CD14-positive monocyte (primary cell): ENCODE results near the gene STX2. TPM values are rescaled to one million over a fixed set of nuclear protein-coding genes. Genes with fewer than 3 reads are reported as not detected.

Source experiments
- DNase-seq, 3 donors: peaks; one replicate each; pipeline ENCODE4 v3.0.0-alpha.2; 2011 to 2022
- H2AFZ ChIP-seq: 2 replicates; pipeline ENCODE4 v1.6.0; 2012; ENCODE audit warnings: mild to moderate bottlenecking, low read depth, low read length, inconsistent platforms; ENCODE audit not compliant: insufficient read depth, poor library complexity, severe bottlenecking
- H3K27ac ChIP-seq, 2 donors: 1 replicate in 1 of 2; 2 replicates in 1 of 2; pipeline ENCODE4 v1.5.1; 2012 to 2013; ENCODE audit warnings: low read length in 2 of 2, control low read depth in 1 of 2, inconsistent platforms in 1 of 2, low read depth in 1 of 2, mild to moderate bottlenecking in 1 of 2
- H3K27me3 ChIP-seq, 2 donors: one replicate each; pipeline versions ENCODE4 v1.6.0 to v1.6.1; 2011 to 2013; ENCODE audit warnings: low read length in 2 of 2; ENCODE audit not compliant: control insufficient read depth in 2 of 2, insufficient read depth in 2 of 2
- H3K36me3 ChIP-seq, 2 donors: replicated peaks in 1 of 2; 1 replicate in 1 of 2; 2 replicates in 1 of 2; pipeline versions ENCODE4 v1.5.1 to v1.6.1; 2012 to 2013; ENCODE audit warnings: low read length in 2 of 2, control low read depth in 1 of 2, inconsistent platforms in 1 of 2, mild to moderate bottlenecking in 1 of 2; ENCODE audit not compliant: insufficient read depth in 2 of 2, control insufficient read depth in 1 of 2
- H3K4me1 ChIP-seq, 2 donors: 1 replicate in 1 of 2; 2 replicates in 1 of 2; pipeline versions ENCODE4 v1.5.1 to v1.6.1; 2012 to 2013; ENCODE audit warnings: low read length in 2 of 2, control low read depth in 1 of 2, inconsistent platforms in 1 of 2, mild to moderate bottlenecking in 1 of 2, moderate library complexity in 1 of 2; ENCODE audit not compliant: insufficient read depth in 2 of 2, control insufficient read depth in 1 of 2
- H3K4me2 ChIP-seq: replicated peaks from 2 replicates; pipeline ENCODE3; 2012; ENCODE audit warnings: low read length, moderate library complexity, mild to moderate bottlenecking; ENCODE audit not compliant: poor library complexity, severe bottlenecking; ENCODE audit errors: extremely low read depth
- H3K4me3 ChIP-seq, 3 experiments: fragments of 200-600 bp in 1 of 3; sonication (generic) in 1 of 3; replicated peaks in 1 of 3; 1 replicate in 2 of 3; 2 replicates in 1 of 3; pipeline ENCODE4 v1.5.1; 2011 to 2013; ENCODE audit warnings: low read length in 3 of 3, mild to moderate bottlenecking in 3 of 3, control low read depth in 2 of 3, low read depth in 2 of 3, inconsistent platforms in 1 of 3, moderate library complexity in 1 of 3
- H3K79me2 ChIP-seq: 2 replicates; pipeline ENCODE4 v1.6.0; 2012; ENCODE audit warnings: mild to moderate bottlenecking, control low read depth, inconsistent platforms, low read length, moderate library complexity; ENCODE audit not compliant: insufficient read depth
- H3K9ac ChIP-seq: 2 replicates; pipeline ENCODE4 v1.6.0; 2017; ENCODE audit warnings: low read length, mild to moderate bottlenecking; ENCODE audit not compliant: insufficient read depth, poor library complexity, severe bottlenecking
- H3K9me3 ChIP-seq, 2 donors: replicated peaks in 1 of 2; 1 replicate in 1 of 2; 2 replicates in 1 of 2; pipeline versions ENCODE4 v1.5.1 to v1.6.1; 2012 to 2013; ENCODE audit warnings: low read length in 2 of 2, control low read depth in 1 of 2; ENCODE audit not compliant: control insufficient read depth in 1 of 2, insufficient read depth in 1 of 2
- H4K20me1 ChIP-seq: 2 replicates; pipeline ENCODE4 v1.6.0; 2012; ENCODE audit warnings: mild to moderate bottlenecking, low read length, control low read depth, moderate library complexity; ENCODE audit not compliant: insufficient read depth
- H3K27ac Mint-ChIP-seq, 7 donors: one replicate each; pipeline ENCODE4 v1.8.0; 2020; ENCODE audit warnings: mild to moderate bottlenecking in 7 of 7, mixed read lengths in 7 of 7, moderate library complexity in 6 of 7, inconsistent platforms in 2 of 7
- H3K27me3 Mint-ChIP-seq, 3 donors: one replicate each; pipeline ENCODE4 v1.8.0; 2021 to 2022; ENCODE audit warnings: low read depth in 3 of 3, mild to moderate bottlenecking in 3 of 3, mixed read lengths in 3 of 3, moderate library complexity in 3 of 3, inconsistent platforms in 1 of 3
- H3K36me3 Mint-ChIP-seq, 2 donors: one replicate each; pipeline ENCODE4 v1.8.0; 2020; ENCODE audit warnings: mixed read lengths in 2 of 2, inconsistent platforms in 1 of 2, mild to moderate bottlenecking in 1 of 2
- H3K4me1 Mint-ChIP-seq: one replicate; pipeline ENCODE4 v1.8.0; 2020; ENCODE audit warnings: mild to moderate bottlenecking, mixed read lengths
- H3K4me3 Mint-ChIP-seq, 2 donors: one replicate each; pipeline ENCODE4 v1.8.0; 2020; ENCODE audit warnings: mild to moderate bottlenecking in 2 of 2, mixed read lengths in 2 of 2, moderate library complexity in 1 of 2
- H3K9me3 Mint-ChIP-seq, 7 donors: one replicate each; pipeline ENCODE4 v1.8.0; 2020 to 2022; ENCODE audit warnings: mixed read lengths in 7 of 7, mild to moderate bottlenecking in 6 of 7, moderate library complexity in 6 of 7, inconsistent platforms in 2 of 7
- WGBS: methylation state at CpG from one replicate; pipeline ENCODE4 v1.1.5; 2013; ENCODE audit warnings: missing lambda C conversion rate; ENCODE audit not compliant: insufficient coverage; 5-methylcytosine and 5-hydroxymethylcytosine counted together
- intact Hi-C, 2 donors: fragments of 100-400 bp; cut with micrococcal nuclease; formaldehyde crosslinking; loops; one replicate each; pipeline versions ENCODE4 v1.15.0 to v1.15.1; 2023
- polyA plus RNA-seq, 3 donors: library from polyadenylated mRNA; depleted of rRNA in 1 of 3; unstranded in 2 of 3; stranded (reverse) in 1 of 3; fragments of 300-500 nt in 2 of 3; fragments of >200 nt in 1 of 3; fragmentation: Illumina TruSeq in 2 of 3; gene quantifications; 1 replicate in 2 of 3; 2 replicates in 1 of 3; pipeline ENCODE4 v1.2.3, GENCODE V29; 2012 to 2021
- TF ChIP-seq, protein P1 (sequence below): fragments of 200-600 bp; IDR thresholded peaks from one replicate; pipeline ENCODE4 v1.8.0; 2022; ENCODE audit warnings: antibody characterized with exemption, mild to moderate bottlenecking

The STX2 gene
- polyA plus RNA-seq, 3 donors = 4.8 to 32.9 (median 7.6) TPM

DNA sequence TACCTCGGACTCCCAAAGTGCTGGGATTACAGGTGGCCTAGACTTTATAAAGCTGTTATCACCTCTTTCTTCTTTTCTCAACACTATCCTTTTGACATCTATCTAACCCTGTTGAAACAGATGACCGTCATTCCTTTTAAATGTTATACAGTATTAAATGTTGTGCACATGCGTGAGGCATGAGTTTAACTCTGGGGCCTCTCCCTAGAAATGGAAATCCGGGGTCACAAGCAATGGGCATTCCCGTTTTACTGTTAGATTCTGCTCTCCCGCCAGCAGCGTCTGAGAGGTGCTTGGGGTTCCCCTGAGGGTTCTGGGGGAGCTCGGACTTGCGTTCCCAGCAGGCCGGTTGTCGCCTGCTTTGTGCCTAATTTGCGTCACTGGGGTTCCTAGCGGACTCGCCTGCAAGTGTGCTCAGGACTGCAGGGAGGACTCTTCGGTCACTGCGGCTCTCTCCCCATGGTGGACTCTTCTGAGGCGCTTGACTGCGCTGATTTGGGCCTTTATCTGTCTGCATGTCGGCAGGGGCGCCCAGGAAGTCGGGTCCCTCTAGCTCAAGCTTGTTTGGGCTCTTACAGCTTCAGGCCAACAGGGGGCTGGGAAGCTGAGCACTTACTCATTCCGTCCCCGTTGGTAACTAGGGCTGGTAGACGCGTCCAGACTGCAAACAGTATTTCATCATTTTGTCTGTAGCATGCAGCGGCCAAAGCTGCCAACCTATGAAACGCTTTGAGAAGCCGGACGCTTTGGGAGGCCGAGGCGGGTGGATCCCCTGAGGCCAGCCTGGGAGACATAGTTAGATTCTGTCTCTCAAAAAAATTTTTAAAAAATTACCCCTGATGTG is 31.6 kb upstream of the STX2 start:
- Histone ChIP-seq H3K4me3 (peak overlapping the region; percentile 54 to 81 (median 63)), H3K27ac (peak overlapping the region; percentile 67 to 84), H3K4me1 (peaks cover 17 to 30% of the 10 kb centered on the region in 2 donors), H3K9me3 (no peaks in the 10 kb centered on the region), H3K4me2 (peak overlapping the region; percentile 83), H3K27me3 (no peaks in the 10 kb centered on the region), H2AFZ (peak overlapping the region; percentile 93), H3K79me2 (peaks cover 29% of the 10 kb centered on the region), H3K36me3 (peaks cover 23 to 27% of the 10 kb centered on the region in 2 donors), H3K9ac (peak overlapping the region; percentile 69), H4K20me1 (peaks cover 26% of the 10 kb centered on the region)
- Mint-ChIP-seq H3K36me3 (peaks cover 24 to 28% of the 10 kb centered on the region in 2 donors), H3K27me3 (peaks cover 0 to 4% (median 1%) of the 10 kb centered on the region in 3 donors), H3K4me1 (peaks cover 27% of the 10 kb centered on the region), H3K4me3 (peak overlapping the region; percentile 74 to 83), H3K27ac (peak overlapping the region; percentile 54 to 95 (median 92)), H3K9me3 (peaks cover 0 to 5% (median 0%) of the 10 kb centered on the region in 7 donors)
- intact Hi-C loops = loop anchor here (1.0 to 10.0 kb wide), 3 partner anchors 31 to 1624 kb away; partner anchors contain the start of genes STX2 (in 2 of the 2) and FBRSL1 (in 1 of the 2)
- peak; percentile 83 to 92 (median 91) for DNase-seq
- WGBS = 53% methylated on average over 30 of the region's 31 CpGs
- TF ChIP-seq, protein P1, sequence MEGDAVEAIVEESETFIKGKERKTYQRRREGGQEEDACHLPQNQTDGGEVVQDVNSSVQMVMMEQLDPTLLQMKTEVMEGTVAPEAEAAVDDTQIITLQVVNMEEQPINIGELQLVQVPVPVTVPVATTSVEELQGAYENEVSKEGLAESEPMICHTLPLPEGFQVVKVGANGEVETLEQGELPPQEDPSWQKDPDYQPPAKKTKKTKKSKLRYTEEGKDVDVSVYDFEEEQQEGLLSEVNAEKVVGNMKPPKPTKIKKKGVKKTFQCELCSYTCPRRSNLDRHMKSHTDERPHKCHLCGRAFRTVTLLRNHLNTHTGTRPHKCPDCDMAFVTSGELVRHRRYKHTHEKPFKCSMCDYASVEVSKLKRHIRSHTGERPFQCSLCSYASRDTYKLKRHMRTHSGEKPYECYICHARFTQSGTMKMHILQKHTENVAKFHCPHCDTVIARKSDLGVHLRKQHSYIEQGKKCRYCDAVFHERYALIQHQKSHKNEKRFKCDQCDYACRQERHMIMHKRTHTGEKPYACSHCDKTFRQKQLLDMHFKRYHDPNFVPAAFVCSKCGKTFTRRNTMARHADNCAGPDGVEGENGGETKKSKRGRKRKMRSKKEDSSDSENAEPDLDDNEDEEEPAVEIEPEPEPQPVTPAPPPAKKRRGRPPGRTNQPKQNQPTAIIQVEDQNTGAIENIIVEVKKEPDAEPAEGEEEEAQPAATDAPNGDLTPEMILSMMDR = peak; percentile 72

DNA sequence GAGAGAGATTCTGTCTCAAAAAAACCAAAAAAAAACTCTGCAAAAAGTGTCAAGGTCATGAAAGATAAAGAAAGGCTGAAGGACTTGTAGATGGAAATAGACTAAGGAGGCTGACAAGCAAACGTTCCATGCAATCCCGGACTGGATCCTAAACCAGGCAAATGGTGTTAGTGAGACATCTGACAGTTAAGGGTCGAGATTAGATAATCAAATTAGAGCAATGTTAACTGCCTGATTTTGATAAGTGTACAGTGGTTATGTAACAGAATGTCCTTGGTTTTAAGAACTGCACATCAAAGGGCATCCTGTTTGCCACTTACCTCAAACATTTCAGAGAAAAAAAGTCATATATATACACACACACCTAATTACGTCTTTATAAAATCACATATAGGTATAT is 29.4 kb upstream of the STX2 start:
- Histone ChIP-seq H3K9ac (no peak overlapping the region), H3K4me3 (no peak overlapping the region), H3K27me3 (no peaks in the 10 kb centered on the region), H3K9me3 (no peaks in the 10 kb centered on the region), H3K36me3 (peaks cover under 1 to 4% of the 10 kb centered on the region in 2 donors), H2AFZ (no peak overlapping the region), H3K4me1 (peaks cover 17 to 24% of the 10 kb centered on the region in 2 donors), H3K4me2 (no peak overlapping the region), H3K27ac (no peak overlapping the region), H3K79me2 (peaks cover 13% of the 10 kb centered on the region), H4K20me1 (peaks cover 8% of the 10 kb centered on the region)
- TF ChIP-seq, protein P1 = no peak
- Mint-ChIP-seq H3K4me3 (no peak overlapping the region), H3K9me3 (peaks cover 0 to 5% (median 0%) of the 10 kb centered on the region in 7 donors), H3K4me1 (peaks cover 19% of the 10 kb centered on the region), H3K27ac (no peak overlapping the region), H3K36me3 (peaks cover 5 to 6% of the 10 kb centered on the region in 2 donors), H3K27me3 (peaks cover 0 to 5% (median 1%) of the 10 kb centered on the region in 3 donors)
- no peak for DNase-seq
- WGBS = 95% methylated on average over 3 of the region's 4 CpGs
- intact Hi-C loops = no loop called here
